Osteocyte (in vitro differentiated cells): Measurements from ENCODE around the gene KIR2DL4. TPM values are rescaled to one million over a fixed set of nuclear protein-coding genes. Genes with fewer than 3 reads are reported as not detected.

Experiments used
- DNase-seq: peaks from one replicate; pipeline ENCODE4 v3.0.0; 2021; ENCODE audit warnings: mixed read lengths; ENCODE audit not compliant: unreplicated experiment; ENCODE audit errors: extremely low spot score
- H3K27ac Mint-ChIP-seq: one replicate; pipeline ENCODE4 v1.8.0; 2021; ENCODE audit warnings: mild to moderate bottlenecking, mixed read lengths; ENCODE audit not compliant: unreplicated experiment
- H3K27me3 Mint-ChIP-seq: one replicate; pipeline ENCODE4 v1.8.0; 2021; ENCODE audit warnings: mixed read lengths; ENCODE audit not compliant: unreplicated experiment
- H3K36me3 Mint-ChIP-seq: one replicate; pipeline ENCODE4 v1.8.0; 2021; ENCODE audit warnings: mixed read lengths; ENCODE audit not compliant: unreplicated experiment
- H3K4me1 Mint-ChIP-seq: one replicate; pipeline ENCODE4 v1.8.0; 2021; ENCODE audit warnings: mixed read lengths; ENCODE audit not compliant: unreplicated experiment
- H3K4me3 Mint-ChIP-seq: one replicate; pipeline ENCODE4 v1.8.0; 2021; ENCODE audit warnings: mild to moderate bottlenecking, moderate library complexity, mixed read lengths; ENCODE audit not compliant: unreplicated experiment
- H3K9me3 Mint-ChIP-seq: one replicate; pipeline ENCODE4 v1.8.0; 2021; ENCODE audit warnings: mixed read lengths; ENCODE audit not compliant: unreplicated experiment
- total RNA-seq: library from RNA; stranded (reverse); gene quantifications from 2 replicates; pipeline ENCODE4 v1.2.1, GENCODE V29; 2021
- TF ChIP-seq, protein P1 (sequence below): fragments of 200-600 bp; sonication (generic); IDR thresholded peaks from 2 replicates; pipeline ENCODE4 v1.5.0; 2021; ENCODE audit warnings: antibody characterized with exemption, mild to moderate bottlenecking, moderate library complexity

KIR2DL4 gene
- total RNA-seq, 1 donor from 2014 or later: not detected

DNA sequence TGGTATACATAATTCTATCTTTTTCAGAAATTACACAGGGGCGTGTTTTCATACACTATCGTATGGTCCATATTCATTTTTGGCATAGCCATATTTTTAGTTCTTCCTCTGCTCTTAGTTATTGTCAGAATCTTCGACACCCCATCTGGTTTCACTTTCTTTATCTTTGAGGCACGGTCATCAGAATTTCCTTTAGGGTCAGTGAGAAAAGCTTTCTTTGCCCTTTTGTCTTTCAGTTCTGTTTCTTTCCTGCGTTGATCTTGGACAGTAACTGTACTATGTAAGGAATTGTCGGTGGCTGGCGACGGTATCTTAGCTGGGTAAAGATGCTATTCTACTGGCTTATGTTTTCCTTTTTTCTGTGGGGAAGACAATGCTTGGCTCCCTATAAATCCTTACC is 10.6 kb upstream of the KIR2DL4 start:
- no peaks in the 10 kb centered on the region for H3K27me3 Mint-ChIP-seq
- no peaks in the 10 kb centered on the region for H3K36me3 Mint-ChIP-seq
- no peaks in the 10 kb centered on the region for H3K4me1 Mint-ChIP-seq
- no peak for DNase-seq
- H3K9me3 Mint-ChIP-seq: peaks cover 44% of the 10 kb centered on the region
- TF ChIP-seq, protein P1, sequence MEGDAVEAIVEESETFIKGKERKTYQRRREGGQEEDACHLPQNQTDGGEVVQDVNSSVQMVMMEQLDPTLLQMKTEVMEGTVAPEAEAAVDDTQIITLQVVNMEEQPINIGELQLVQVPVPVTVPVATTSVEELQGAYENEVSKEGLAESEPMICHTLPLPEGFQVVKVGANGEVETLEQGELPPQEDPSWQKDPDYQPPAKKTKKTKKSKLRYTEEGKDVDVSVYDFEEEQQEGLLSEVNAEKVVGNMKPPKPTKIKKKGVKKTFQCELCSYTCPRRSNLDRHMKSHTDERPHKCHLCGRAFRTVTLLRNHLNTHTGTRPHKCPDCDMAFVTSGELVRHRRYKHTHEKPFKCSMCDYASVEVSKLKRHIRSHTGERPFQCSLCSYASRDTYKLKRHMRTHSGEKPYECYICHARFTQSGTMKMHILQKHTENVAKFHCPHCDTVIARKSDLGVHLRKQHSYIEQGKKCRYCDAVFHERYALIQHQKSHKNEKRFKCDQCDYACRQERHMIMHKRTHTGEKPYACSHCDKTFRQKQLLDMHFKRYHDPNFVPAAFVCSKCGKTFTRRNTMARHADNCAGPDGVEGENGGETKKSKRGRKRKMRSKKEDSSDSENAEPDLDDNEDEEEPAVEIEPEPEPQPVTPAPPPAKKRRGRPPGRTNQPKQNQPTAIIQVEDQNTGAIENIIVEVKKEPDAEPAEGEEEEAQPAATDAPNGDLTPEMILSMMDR: no peak
- no peak overlapping the region for H3K4me3 Mint-ChIP-seq
- H3K27ac Mint-ChIP-seq: no peak overlapping the region

DNA sequence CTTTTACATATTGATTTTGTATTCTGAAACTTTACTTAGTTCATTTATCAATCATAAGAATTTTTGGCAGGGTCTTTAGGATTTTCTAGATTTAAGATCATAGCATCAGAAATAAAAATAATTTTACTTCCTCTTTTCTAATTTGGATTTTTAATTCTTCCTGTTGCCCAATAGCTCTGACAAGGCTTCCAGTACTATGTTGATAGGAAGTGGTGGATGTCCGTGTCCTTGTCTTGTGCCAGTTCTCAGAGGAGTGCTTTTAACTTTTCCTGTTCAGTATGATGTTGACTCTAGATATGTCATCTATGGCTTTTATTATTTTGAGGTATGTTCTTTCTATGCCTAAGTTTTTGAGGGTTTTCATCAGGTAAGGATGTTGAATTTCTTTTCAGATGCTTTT is 7.7 kb upstream of the KIR2DL4 start:
- Mint-ChIP-seq H3K4me3 (no peak overlapping the region), H3K27me3 (no peaks in the 10 kb centered on the region), H3K4me1 (no peaks in the 10 kb centered on the region), H3K9me3 (peaks cover 37% of the 10 kb centered on the region), H3K27ac (no peak overlapping the region), H3K36me3 (no peaks in the 10 kb centered on the region)
- no peak for DNase-seq
- TF ChIP-seq, protein P1: no peak

DNA sequence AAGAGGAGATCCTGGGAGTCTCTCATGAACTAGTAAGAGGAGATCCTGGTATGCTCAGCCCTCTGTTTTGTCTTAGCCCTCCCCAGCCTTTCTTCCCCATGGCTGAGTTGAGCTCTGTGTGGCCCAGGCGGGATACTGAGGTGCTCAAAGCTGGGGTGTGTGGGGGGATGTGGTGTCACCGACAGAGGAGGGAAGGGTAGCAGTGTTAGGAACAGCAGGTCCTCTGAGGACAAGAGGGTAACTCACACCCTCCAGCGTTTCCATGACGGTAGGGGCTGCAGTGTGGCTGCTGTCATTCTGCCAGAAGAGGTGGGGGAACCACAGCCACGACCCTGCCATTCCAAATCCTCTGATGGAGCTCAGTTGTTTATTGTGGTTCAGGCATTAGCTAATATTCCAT is 691 bp downstream of the KIR2DL4 start:
- H3K4me3 Mint-ChIP-seq: no peak overlapping the region
- TF ChIP-seq, protein P1: no peak
- H3K4me1 Mint-ChIP-seq: no peaks in the 10 kb centered on the region
- no peak for DNase-seq
- no peak overlapping the region for H3K27ac Mint-ChIP-seq
- no peaks in the 10 kb centered on the region for H3K36me3 Mint-ChIP-seq
- peaks cover 31% of the 10 kb centered on the region for H3K9me3 Mint-ChIP-seq
- H3K27me3 Mint-ChIP-seq: no peaks in the 10 kb centered on the region

DNA sequence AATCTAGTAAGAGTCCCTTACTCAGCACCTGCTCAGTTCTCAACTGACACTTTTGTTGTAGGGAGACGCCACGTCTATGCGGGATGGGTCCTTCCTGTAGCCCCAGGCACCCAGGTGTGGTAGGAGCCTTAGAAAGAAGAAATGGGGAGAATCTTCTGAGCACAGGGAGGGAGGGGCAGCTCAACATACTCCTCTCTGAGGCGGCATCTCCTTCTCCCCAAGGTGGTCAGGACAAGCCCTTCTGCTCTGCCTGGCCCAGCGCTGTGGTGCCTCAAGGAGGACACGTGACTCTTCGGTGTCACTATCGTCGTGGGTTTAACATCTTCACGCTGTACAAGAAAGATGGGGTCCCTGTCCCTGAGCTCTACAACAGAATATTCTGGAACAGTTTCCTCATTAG is 1.2 kb downstream of the KIR2DL4 start:
- peaks cover 26% of the 10 kb centered on the region for H3K9me3 Mint-ChIP-seq
- no peaks in the 10 kb centered on the region for H3K4me1 Mint-ChIP-seq
- H3K27me3 Mint-ChIP-seq: no peaks in the 10 kb centered on the region
- H3K36me3 Mint-ChIP-seq: no peaks in the 10 kb centered on the region
- H3K4me3 Mint-ChIP-seq: no peak overlapping the region
- peak; percentile 79 for DNase-seq
- TF ChIP-seq, protein P1: no peak
- H3K27ac Mint-ChIP-seq: no peak overlapping the region

DNA sequence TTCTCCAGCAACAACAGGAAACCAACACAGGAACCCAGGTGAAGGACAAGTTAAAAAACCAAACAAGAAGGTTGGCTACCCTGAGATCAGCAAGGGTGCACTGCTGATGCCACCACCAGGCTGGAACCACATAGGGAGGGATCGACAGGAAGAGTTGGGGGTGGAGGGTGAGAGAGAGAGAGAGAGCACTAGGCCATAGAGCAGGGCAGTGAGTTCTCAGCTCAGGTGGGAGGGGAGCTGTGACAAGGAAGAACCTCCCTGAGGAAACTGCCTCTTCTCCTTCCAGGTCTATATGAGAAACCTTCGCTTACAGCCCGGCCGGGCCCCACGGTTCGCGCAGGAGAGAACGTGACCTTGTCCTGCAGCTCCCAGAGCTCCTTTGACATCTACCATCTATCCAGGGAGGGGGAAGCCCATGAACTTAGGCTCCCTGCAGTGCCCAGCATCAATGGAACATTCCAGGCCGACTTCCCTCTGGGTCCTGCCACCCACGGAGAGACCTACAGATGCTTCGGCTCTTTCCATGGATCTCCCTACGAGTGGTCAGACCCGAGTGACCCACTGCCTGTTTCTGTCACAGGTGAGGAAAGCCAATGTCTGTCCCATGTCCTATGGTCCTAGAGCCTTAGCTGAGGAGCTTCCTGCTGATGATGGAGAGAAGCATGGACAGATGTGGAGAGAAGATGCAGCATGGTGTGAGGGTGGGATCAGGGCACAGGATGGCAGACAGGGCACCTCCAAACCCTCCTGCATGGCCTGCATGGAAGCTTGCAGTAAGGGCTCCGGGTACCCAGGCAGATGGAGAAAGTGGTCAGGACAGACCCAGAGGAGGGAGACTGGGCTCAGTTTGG is 2.5 kb downstream of the KIR2DL4 start:
- no peak overlapping the region for H3K4me3 Mint-ChIP-seq
- DNase-seq: peak; percentile 80
- H3K36me3 Mint-ChIP-seq: no peaks in the 10 kb centered on the region
- H3K9me3 Mint-ChIP-seq: peaks cover 26% of the 10 kb centered on the region
- no peaks in the 10 kb centered on the region for H3K27me3 Mint-ChIP-seq
- H3K4me1 Mint-ChIP-seq: no peaks in the 10 kb centered on the region
- TF ChIP-seq, protein P1: no peak
- H3K27ac Mint-ChIP-seq: no peak overlapping the region
